HepG2 (cell line): Measurements from ENCODE around the gene CCDC195. TPM values are rescaled to one million over a fixed set of nuclear protein-coding genes. Genes with fewer than 3 reads are reported as not detected.

Experiments used
- ATAC-seq: fragments of 200-7000 bp; cut with Tn5 transposase; 3 replicates; pipeline ENCODE4 v1.9.1; 2020; ENCODE audit warnings: mild to moderate bottlenecking, moderate library complexity
- BruUV-seq: library from RNA; stranded (reverse); fragments of 400-500 nt; replicated peaks from 2 replicates; lab custom pipeline; 2021; lab: Mats Ljungman, UMichigan
- CTCF ChIA-PET: fragments of 300-600 bp; formaldehyde crosslinking; extraction: SDS; loops from one replicate; lab custom pipeline; 2021; ENCODE audit warnings: low total read pairs, inconsistent platforms, low intra/inter-chr PET ratio; lab: Yijun Ruan, JAX
- POLR2A ChIA-PET: fragments of 350-600 bp; sonication (Branson Sonifier 250); formaldehyde crosslinking; loops from one replicate; lab custom pipeline; 2020; ENCODE audit warnings: antibody characterized with exemption, inconsistent platforms; lab: Yijun Ruan, JAX
- DNase-seq: peaks from one replicate; pipeline ENCODE4 v3.0.0-alpha.2; 2015; ENCODE audit warnings: low spot score
- FAIRE-seq: peaks from 3 replicates; lab custom pipeline; 2011; peaks lifted over from hg19 to GRCh38; lab: Jason Lieb, UNC
- H2AFZ ChIP-seq: one replicate; pipeline ENCODE4 v1.6.1; 2011; ENCODE audit warnings: low read length, inconsistent platforms
- H3K27ac ChIP-seq: fragments of 300-600 bp; 3 replicates; pipeline ENCODE4 v1.8.0; 2011; ENCODE audit warnings: mixed run types, mild to moderate bottlenecking, mixed read lengths, low read length, inconsistent platforms; ENCODE audit not compliant: insufficient read depth; ENCODE audit errors: extremely low read length
- H3K27me3 ChIP-seq, 2 experiments: fragments of 200-600 bp in 1 of 2; 2 replicates in 1 of 2; 3 replicates in 1 of 2; pipeline versions ENCODE4 v1.6.0 to v1.8.0; 2011; ENCODE audit warnings: low read length in 2 of 2, mild to moderate bottlenecking in 2 of 2, moderate library complexity in 2 of 2, inconsistent platforms in 1 of 2; ENCODE audit not compliant: insufficient read depth in 2 of 2, control insufficient read depth in 1 of 2
- H3K36me3 ChIP-seq, 2 experiments: fragments of 200-600 bp in 1 of 2; replicated peaks in 1 of 2; 2 replicates in 1 of 2; 3 replicates in 1 of 2; pipeline versions ENCODE4 v1.5.1 to v1.8.0; 2011; ENCODE audit warnings: low read length in 2 of 2, inconsistent platforms in 1 of 2; ENCODE audit not compliant: insufficient read depth in 2 of 2, control insufficient read depth in 1 of 2
- H3K4me1 ChIP-seq: 2 replicates; pipeline ENCODE4 v1.5.1; 2012; ENCODE audit warnings: low read length, inconsistent platforms; ENCODE audit not compliant: insufficient read depth
- H3K4me2 ChIP-seq: 2 replicates; pipeline ENCODE4 v1.6.0; 2011; ENCODE audit warnings: low read depth, low read length, inconsistent platforms
- H3K4me3 ChIP-seq, 3 experiments: fragments of 200-600 bp in 1 of 3; sonication (generic), shearing (Covaris generic) in 1 of 3; replicated peaks in 1 of 3; 2 replicates each; pipeline ENCODE4 v1.5.1; 2011 to 2016; ENCODE audit warnings: low read length in 3 of 3, inconsistent platforms in 2 of 3, low read depth in 2 of 3, mild to moderate bottlenecking in 2 of 3, control low read depth in 1 of 3, mixed read lengths in 1 of 3; ENCODE audit not compliant: insufficient read depth in 1 of 3
- H3K79me2 ChIP-seq: one replicate; pipeline ENCODE4 v1.6.1; 2011; ENCODE audit warnings: low read length, inconsistent platforms; ENCODE audit not compliant: insufficient read depth
- H3K9ac ChIP-seq: 2 replicates; pipeline ENCODE4 v1.6.0; 2011; ENCODE audit warnings: mild to moderate bottlenecking, low read depth, low read length, inconsistent platforms; ENCODE audit not compliant: insufficient read depth
- H3K9me3 ChIP-seq: 2 replicates; pipeline ENCODE4 v1.5.1; 2012; ENCODE audit warnings: mild to moderate bottlenecking, low read length
- H4K20me1 ChIP-seq: 2 replicates; pipeline ENCODE4 v1.6.0; 2011; ENCODE audit warnings: inconsistent platforms, mild to moderate bottlenecking, low read length, moderate library complexity; ENCODE audit not compliant: insufficient read depth
- BRCA1 ChIP-seq: sonication (generic); formaldehyde crosslinking; IDR thresholded peaks from 2 replicates; pipeline ENCODE4 v1.4.0; 2020; ENCODE audit warnings: missing genetic modification reagents
- ETV6 ChIP-seq: sonication (generic); formaldehyde crosslinking; conservative IDR thresholded peaks from 2 replicates; pipeline ENCODE4 v1.4.0; 2020; ENCODE audit warnings: missing genetic modification reagents
- NFIC ChIP-seq: IDR thresholded peaks from 2 replicates; pipeline ENCODE4 v1.6.1; 2012; ENCODE audit warnings: mild to moderate bottlenecking, low read length, inconsistent platforms
- SP1 ChIP-seq, 2 experiments: fragments of 450-650 bp in 1 of 2; sonication (generic) in 1 of 2; formaldehyde crosslinking in 1 of 2; IDR thresholded peaks; 2 replicates each; pipeline versions ENCODE4 v1.4.0 to v1.6.1; 2016 to 2020; ENCODE audit warnings: missing genetic modification reagents in 1 of 2
- ZNF12 ChIP-seq: sonication (generic); formaldehyde crosslinking; IDR thresholded peaks from 2 replicates; pipeline ENCODE4 v1.5.0; 2020; ENCODE audit warnings: missing genetic modification reagents
- ZNF136 ChIP-seq: sonication (generic); formaldehyde crosslinking; IDR thresholded peaks from 2 replicates; pipeline ENCODE4 v1.8.1; 2022; ENCODE audit warnings: low read depth, mild to moderate bottlenecking, moderate library complexity, missing genetic modification reagents
- ZNF180 ChIP-seq: sonication (generic); formaldehyde crosslinking; IDR thresholded peaks from 2 replicates; pipeline ENCODE4 v1.4.0; 2020; ENCODE audit warnings: low read depth, missing genetic modification reagents, borderline replicate concordance
- ZNF556 ChIP-seq: sonication (generic); formaldehyde crosslinking; IDR thresholded peaks from 2 replicates; pipeline ENCODE4 v1.4.0; 2020; ENCODE audit warnings: mild to moderate bottlenecking, missing genetic modification reagents, borderline replicate concordance
- ZNF607 ChIP-seq: sonication (generic); formaldehyde crosslinking; IDR thresholded peaks from 2 replicates; pipeline ENCODE4 v1.5.1; 2020; ENCODE audit warnings: missing genetic modification reagents, mild to moderate bottlenecking, borderline replicate concordance
- ZNF746 ChIP-seq: sonication (generic); formaldehyde crosslinking; IDR thresholded peaks from 2 replicates; pipeline ENCODE4 v1.8.0; 2022; ENCODE audit warnings: mild to moderate bottlenecking, missing genetic modification reagents
- WGBS: methylation state at CpG from one replicate; pipeline ENCODE4 v1.1.6; 2017; ENCODE audit warnings: low lambda C conversion rate; 5-methylcytosine and 5-hydroxymethylcytosine counted together
- in situ Hi-C: cut with HindIII; loops from 2 replicates; pipeline ENCODE4 v1.10.0; 2017; ENCODE audit warnings: low pct_unique_long_range_greater_than_20kb; ENCODE audit not compliant: extremely low pct_ligation_motif_present
- intact Hi-C: fragments of 100-400 bp; cut with micrococcal nuclease; formaldehyde crosslinking; loops from one replicate; pipeline ENCODE4 v1.10.0; 2022; ENCODE audit not compliant: unreplicated experiment
- polyA plus RNA-seq, 8 experiments: library from polyadenylated mRNA; depleted of rRNA in 3 of 8; stranded (reverse) in 7 of 8; unstranded in 1 of 8; fragments of >200 nt; fragmentation: Illumina TruSeq in 4 of 8; extraction: Trizol in 4 of 8; gene quantifications; 2 replicates each; pipeline versions ENCODE4 v1.2.1 to v1.2.3, GENCODE V29; 2011 to 2016; ENCODE audit warnings: low read depth in 4 of 8, missing spikeins in 1 of 8, mixed read lengths in 1 of 8; ENCODE audit not compliant: insufficient read depth in 1 of 8
- total RNA-seq, 5 experiments: library from RNA; depleted of rRNA; stranded (reverse); fragments of >200 nt; fragmentation: Illumina TruSeq; extraction: Trizol; gene quantifications; 2 replicates each; pipeline ENCODE4 v1.2.3, GENCODE V29; 2016; ENCODE audit warnings: low read depth in 1 of 5
- TF ChIP-seq, protein P1 (sequence below): sonication (generic); formaldehyde crosslinking; IDR thresholded peaks from 2 replicates; pipeline ENCODE4 v1.4.0; 2020; ENCODE audit warnings: missing genetic modification reagents; ENCODE audit errors: not compliant biosample characterization
- TF ChIP-seq, protein P2 (sequence below): IDR thresholded peaks from 2 replicates; pipeline ENCODE4 v1.4.0; 2020; ENCODE audit warnings: mild to moderate bottlenecking, missing genetic modification reagents
- TF ChIP-seq, protein P3 (sequence below): IDR thresholded peaks from 2 replicates; pipeline ENCODE4 v1.6.1; 2016; ENCODE audit warnings: missing compliant biosample characterization, missing genetic modification reagents, borderline replicate concordance

The CCDC195 gene
- total and polyA plus RNA-seq, 2 of the 13 experiments (the other 11 are each of a cell fraction or from before 2014, with no cell fraction given) = not detected

DNA sequence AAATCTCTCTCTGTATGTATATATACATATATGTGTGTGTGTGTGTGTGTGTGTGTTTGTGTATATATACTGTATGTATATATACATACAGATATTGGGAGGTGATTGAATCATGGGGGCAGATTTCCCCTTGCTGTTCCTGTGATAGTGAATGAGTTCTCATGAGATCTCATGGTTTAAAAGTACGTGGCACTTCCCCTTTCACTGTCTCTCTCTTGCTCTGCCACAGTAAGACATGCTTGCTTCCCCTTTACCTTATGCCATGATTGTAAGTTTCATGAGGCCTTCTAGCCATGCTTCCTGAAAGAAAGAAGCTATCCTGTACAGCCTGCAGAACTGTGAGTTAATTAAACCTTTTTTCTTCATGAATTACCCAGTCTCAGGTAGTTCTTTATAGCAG, 18.8 kb upstream of the CCDC195 start:
- ChIA-PET POLR2A (no interaction called here), CTCF (no interaction called here)
- Histone ChIP-seq H4K20me1 (no peaks in the 10 kb centered on the region), H3K9me3 (peaks cover 41% of the 10 kb centered on the region), H3K79me2 (no peaks in the 10 kb centered on the region), H3K4me2 (no peak overlapping the region), H3K27ac (no peak overlapping the region), H3K27me3 (no peaks in the 10 kb centered on the region), H3K4me1 (no peaks in the 10 kb centered on the region), H2AFZ (no peak overlapping the region), H3K36me3 (no peaks in the 10 kb centered on the region), H3K4me3 (no peak overlapping the region), H3K9ac (no peak overlapping the region)
- DNase-seq = no peak
- intact Hi-C loops = no loop called here
- FAIRE-seq = no peak
- TF ChIP-seq ZNF556 = no peak
- no peak for ATAC-seq
- WGBS = 0% methylated on average over 1 of the region's 1 CpG
- in situ Hi-C loops = no loop called here
- BruUV-seq = no TSS peak

DNA sequence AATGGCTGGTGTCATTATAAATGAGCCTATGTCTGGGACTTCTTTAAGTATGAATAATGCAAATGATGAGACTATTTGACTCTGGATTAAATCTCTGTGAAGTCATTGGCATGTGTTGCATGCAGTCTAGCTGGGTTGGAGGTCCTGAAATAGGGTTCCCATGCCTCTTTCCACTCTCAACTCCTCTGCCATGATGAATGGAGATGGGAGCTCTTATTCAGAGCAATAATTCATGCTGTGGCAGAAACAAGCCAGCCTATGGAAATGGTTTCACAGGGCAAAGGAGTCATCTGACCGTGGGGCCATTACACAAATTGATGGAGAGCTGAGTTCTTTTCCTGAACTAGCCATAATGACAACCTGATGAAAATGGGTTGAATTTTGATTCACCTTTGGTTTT, 15.5 kb upstream of the CCDC195 start:
- H3K27me3 ChIP-seq = no peaks in the 10 kb centered on the region
- no TSS peak for BruUV-seq
- no peaks in the 10 kb centered on the region for H3K4me1 ChIP-seq
- H3K4me3 ChIP-seq = no peak overlapping the region
- WGBS = 0% methylated on average over 1 of the region's 1 CpG
- no peaks in the 10 kb centered on the region for H4K20me1 ChIP-seq
- H3K79me2 ChIP-seq = no peaks in the 10 kb centered on the region
- in situ Hi-C loops (no loop called here), intact Hi-C loops (no loop called here)
- ATAC-seq (no peak), FAIRE-seq (no peak), DNase-seq (no peak)
- no peaks in the 10 kb centered on the region for H3K36me3 ChIP-seq
- H3K9me3 ChIP-seq = peaks cover 37% of the 10 kb centered on the region
- H2AFZ ChIP-seq = no peak overlapping the region
- H3K4me2 ChIP-seq = no peak overlapping the region
- no peak overlapping the region for H3K9ac ChIP-seq
- POLR2A ChIA-PET = no interaction called here
- CTCF ChIA-PET = no interaction called here
- H3K27ac ChIP-seq = no peak overlapping the region
- TF ChIP-seq, protein P1, sequence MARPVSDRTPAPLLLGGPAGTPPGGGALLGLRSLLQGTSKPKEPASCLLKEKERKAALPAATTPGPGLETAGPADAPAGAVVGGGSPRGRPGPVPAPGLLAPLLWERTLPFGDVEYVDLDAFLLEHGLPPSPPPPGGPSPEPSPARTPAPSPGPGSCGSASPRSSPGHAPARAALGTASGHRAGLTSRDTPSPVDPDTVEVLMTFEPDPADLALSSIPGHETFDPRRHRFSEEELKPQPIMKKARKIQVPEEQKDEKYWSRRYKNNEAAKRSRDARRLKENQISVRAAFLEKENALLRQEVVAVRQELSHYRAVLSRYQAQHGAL = no peak
- TF ChIP-seq NFIC (no peak), ZNF12 (CRISPR knock-in tag) (no peak), ZNF136 (CRISPR knock-in tag) (no peak), SP1 (IDR thresholded peaks at IDR 0.05) (no peak), SP1 (CRISPR knock-in tag; IDR thresholded peaks at IDR 0.05) (no peak), ZNF180 (CRISPR knock-in tag) (no peak), ZNF607 (CRISPR knock-in tag) (no peak), ZNF746 (CRISPR knock-in tag) (no peak), BRCA1 (no peak), ETV6 (CRISPR knock-in tag) (no peak)
- TF ChIP-seq, protein P2, sequence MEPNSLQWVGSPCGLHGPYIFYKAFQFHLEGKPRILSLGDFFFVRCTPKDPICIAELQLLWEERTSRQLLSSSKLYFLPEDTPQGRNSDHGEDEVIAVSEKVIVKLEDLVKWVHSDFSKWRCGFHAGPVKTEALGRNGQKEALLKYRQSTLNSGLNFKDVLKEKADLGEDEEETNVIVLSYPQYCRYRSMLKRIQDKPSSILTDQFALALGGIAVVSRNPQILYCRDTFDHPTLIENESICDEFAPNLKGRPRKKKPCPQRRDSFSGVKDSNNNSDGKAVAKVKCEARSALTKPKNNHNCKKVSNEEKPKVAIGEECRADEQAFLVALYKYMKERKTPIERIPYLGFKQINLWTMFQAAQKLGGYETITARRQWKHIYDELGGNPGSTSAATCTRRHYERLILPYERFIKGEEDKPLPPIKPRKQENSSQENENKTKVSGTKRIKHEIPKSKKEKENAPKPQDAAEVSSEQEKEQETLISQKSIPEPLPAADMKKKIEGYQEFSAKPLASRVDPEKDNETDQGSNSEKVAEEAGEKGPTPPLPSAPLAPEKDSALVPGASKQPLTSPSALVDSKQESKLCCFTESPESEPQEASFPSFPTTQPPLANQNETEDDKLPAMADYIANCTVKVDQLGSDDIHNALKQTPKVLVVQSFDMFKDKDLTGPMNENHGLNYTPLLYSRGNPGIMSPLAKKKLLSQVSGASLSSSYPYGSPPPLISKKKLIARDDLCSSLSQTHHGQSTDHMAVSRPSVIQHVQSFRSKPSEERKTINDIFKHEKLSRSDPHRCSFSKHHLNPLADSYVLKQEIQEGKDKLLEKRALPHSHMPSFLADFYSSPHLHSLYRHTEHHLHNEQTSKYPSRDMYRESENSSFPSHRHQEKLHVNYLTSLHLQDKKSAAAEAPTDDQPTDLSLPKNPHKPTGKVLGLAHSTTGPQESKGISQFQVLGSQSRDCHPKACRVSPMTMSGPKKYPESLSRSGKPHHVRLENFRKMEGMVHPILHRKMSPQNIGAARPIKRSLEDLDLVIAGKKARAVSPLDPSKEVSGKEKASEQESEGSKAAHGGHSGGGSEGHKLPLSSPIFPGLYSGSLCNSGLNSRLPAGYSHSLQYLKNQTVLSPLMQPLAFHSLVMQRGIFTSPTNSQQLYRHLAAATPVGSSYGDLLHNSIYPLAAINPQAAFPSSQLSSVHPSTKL (CRISPR knock-in tag) = no peak
- TF ChIP-seq, protein P3, sequence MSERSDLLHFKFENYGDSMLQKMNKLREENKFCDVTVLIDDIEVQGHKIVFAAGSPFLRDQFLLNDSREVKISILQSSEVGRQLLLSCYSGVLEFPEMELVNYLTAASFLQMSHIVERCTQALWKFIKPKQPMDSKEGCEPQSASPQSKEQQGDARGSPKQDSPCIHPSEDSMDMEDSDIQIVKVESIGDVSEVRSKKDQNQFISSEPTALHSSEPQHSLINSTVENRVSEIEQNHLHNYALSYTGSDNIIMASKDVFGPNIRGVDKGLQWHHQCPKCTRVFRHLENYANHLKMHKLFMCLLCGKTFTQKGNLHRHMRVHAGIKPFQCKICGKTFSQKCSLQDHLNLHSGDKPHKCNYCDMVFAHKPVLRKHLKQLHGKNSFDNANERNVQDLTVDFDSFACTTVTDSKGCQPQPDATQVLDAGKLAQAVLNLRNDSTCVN (CRISPR knock-in tag) = no peak
